Measurements from ENCODE around the gene PHF11.

DNA sequence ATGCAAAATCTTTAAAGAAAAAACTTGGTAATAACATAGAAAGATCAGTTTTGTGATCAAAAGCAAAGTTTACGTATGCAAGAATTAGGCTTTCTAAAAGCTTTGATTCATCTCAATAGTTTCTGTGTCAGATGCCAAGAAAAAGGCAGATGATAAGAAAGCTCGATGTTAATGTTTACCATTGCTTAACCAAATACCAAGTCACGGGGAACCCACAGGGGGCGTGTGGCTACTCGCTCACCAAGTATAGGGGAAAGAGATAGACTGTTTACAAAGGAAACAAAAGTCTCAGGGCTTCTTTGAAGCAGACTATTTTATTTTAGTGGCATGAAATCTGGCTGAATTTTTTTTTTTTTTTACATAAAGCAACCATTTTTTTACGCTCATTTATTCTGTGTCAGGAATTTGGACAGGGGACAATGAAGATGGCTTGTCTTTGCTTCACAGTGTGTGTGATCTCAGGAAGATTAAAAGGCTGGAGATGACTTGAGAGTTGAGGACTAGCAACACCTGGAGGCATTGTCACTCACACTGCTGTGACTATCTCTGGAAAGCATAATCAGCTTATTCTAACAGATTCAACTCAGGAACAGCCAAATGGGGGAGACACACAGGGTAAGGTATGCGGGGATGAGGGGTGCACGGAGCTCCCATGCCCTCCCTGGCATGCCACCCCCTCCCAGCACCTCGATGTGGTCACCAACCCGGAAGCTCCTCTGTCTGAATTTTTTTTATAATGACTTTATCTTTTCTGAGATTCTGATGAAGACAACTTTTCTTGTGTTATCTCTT, 64.7 kb downstream of the PHF11 start:
- TF ChIP-seq, protein P1, sequence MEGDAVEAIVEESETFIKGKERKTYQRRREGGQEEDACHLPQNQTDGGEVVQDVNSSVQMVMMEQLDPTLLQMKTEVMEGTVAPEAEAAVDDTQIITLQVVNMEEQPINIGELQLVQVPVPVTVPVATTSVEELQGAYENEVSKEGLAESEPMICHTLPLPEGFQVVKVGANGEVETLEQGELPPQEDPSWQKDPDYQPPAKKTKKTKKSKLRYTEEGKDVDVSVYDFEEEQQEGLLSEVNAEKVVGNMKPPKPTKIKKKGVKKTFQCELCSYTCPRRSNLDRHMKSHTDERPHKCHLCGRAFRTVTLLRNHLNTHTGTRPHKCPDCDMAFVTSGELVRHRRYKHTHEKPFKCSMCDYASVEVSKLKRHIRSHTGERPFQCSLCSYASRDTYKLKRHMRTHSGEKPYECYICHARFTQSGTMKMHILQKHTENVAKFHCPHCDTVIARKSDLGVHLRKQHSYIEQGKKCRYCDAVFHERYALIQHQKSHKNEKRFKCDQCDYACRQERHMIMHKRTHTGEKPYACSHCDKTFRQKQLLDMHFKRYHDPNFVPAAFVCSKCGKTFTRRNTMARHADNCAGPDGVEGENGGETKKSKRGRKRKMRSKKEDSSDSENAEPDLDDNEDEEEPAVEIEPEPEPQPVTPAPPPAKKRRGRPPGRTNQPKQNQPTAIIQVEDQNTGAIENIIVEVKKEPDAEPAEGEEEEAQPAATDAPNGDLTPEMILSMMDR (IDR thresholded peaks at IDR 0.05; ENCODE audit: borderline replicate concordance, extremely low read depth, low read length, poor library complexity, severe bottlenecking): no peak
- no peak for TF ChIP-seq EZH2 (IDR thresholded peaks at IDR 0.05; ENCODE audit: borderline replicate concordance, low read depth, low read length, severe bottlenecking)

Measured in DND-41 (cell line).